Transverse colon (tissue), 4 donors: ENCODE measurements around the gene SPATA4.

ENCODE experiments used
- CTCF ChIP-seq, 5 experiments: fragments of 200-600 bp in 3 of 5; fragments of 450-650 bp in 2 of 5; sonication (generic) in 3 of 5; IDR thresholded peaks; 1 replicate in 2 of 5; 2 replicates in 3 of 5; pipeline ENCODE4 v1.5.1; 2016 to 2017; ENCODE audit warnings: antibody characterized with exemption in 5 of 5, inconsistent platforms in 3 of 5, mild to moderate bottlenecking in 2 of 5, moderate library complexity in 1 of 5
- EP300 ChIP-seq: sonication (generic); formaldehyde crosslinking; IDR thresholded peaks from one replicate; pipeline ENCODE4 v1.6.1; 2017; ENCODE audit warnings: antibody characterized with exemption, low read depth
- POLR2A ChIP-seq: fragments of 450-650 bp; IDR thresholded peaks from one replicate; pipeline ENCODE4 v1.6.1; 2016; ENCODE audit warnings: antibody characterized with exemption, mild to moderate bottlenecking, moderate library complexity
- POLR2AphosphoS5 ChIP-seq, 3 donors: sonication (generic); formaldehyde crosslinking; IDR thresholded peaks; one replicate each; pipeline ENCODE4 v1.6.1; 2016; ENCODE audit warnings: antibody characterized with exemption in 3 of 3

DNA sequence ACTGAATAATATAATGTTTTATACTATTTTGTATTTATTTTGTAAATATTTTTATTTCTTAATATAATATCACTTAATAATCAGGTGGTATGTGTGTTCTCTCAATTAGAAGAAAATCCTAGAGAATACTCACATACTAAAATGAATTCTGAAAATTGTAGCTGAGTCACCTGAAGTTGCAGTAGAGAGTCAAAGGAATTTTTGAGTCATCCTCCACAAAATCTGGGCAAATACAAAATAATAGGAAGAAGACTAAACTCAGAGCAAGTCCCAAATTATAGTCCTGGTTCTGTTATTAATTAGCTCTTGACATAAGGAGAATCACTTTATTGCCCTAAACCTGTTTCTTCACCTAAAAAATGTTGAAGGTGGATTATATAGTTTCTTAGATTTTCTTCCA lies 57.8 kb downstream of the SPATA4 start:
- no peak for TF ChIP-seq CTCF (IDR thresholded peaks at IDR 0.05)
- TF ChIP-seq POLR2A = no peak
- no peak for TF ChIP-seq EP300
- no peak for TF ChIP-seq POLR2AphosphoS5 (IDR thresholded peaks at IDR 0.05)
